NCI-H1417 treated with DMSO at 0.1 percent for 48 hours (cell line): ENCODE data around the gene AMN1.
"Not testable (repeated sequence)": the region's sequence is repeated elsewhere in the genome, so short reads cannot be mapped to it uniquely, and the experiment has no call there.

Experiments used
- DNase-seq: peaks from one replicate; lab custom pipeline; 2025; lab: John Stamatoyannopoulos, UW

The AMN1 gene

GRCh38 chr12:31733549-31734432 is 5.0 kb upstream of the AMN1 start:
- DNase-seq = not testable (repeated sequence)

- DNase-seq = no peak
Observed at GRCh38 chr12:31732926-31733548, 4.2 kb upstream of the AMN1 start.

- DNase-seq = not testable (repeated sequence)
Observed at GRCh38 chr12:31731203-31731602, 2.4 kb upstream of the AMN1 start.

GRCh38 chr12:31729705-31730104 is 884 bp upstream of the AMN1 start:
- no peak for DNase-seq

GRCh38 chr12:31728289-31728916 is 418 bp downstream of the AMN1 start:
- DNase-seq = no peak

- DNase-seq = no peak
Observed at GRCh38 chr12:31727192-31727591, 1.6 kb downstream of the AMN1 start.

GRCh38 chr12:31726575-31726974 is 2.2 kb downstream of the AMN1 start:
- no peak for DNase-seq

- DNase-seq = no peak
Observed at GRCh38 chr12:31724557-31724956, 4.3 kb downstream of the AMN1 start.

- no peak for DNase-seq
Observed at GRCh38 chr12:31722580-31722979, 6.2 kb downstream of the AMN1 start.

GRCh38 chr12:31718542-31719198 is 10.2 kb downstream of the AMN1 start:
- DNase-seq = not testable (repeated sequence)

- DNase-seq = not testable (repeated sequence)
Observed at GRCh38 chr12:31716998-31717397, 11.8 kb downstream of the AMN1 start.

- no peak for DNase-seq
Observed at GRCh38 chr12:31715283-31715825, 13.5 kb downstream of the AMN1 start.

GRCh38 chr12:31714406-31715271 is 14.2 kb downstream of the AMN1 start:
- no peak for DNase-seq

- no peak for DNase-seq
Observed at GRCh38 chr12:31712877-31713276, 15.9 kb downstream of the AMN1 start.

- no peak for DNase-seq
Observed at GRCh38 chr12:31710021-31710818, 18.6 kb downstream of the AMN1 start.

- not testable (repeated sequence) for DNase-seq
Observed at GRCh38 chr12:31708118-31708517, 20.7 kb downstream of the AMN1 start.

GRCh38 chr12:31705621-31706020 is 23.2 kb downstream of the AMN1 start:
- no peak for DNase-seq

GRCh38 chr12:31702047-31702446 is 26.8 kb downstream of the AMN1 start:
- DNase-seq = no peak

GRCh38 chr12:31689921-31690320 is 38.9 kb downstream of the AMN1 start:
- DNase-seq = not testable (repeated sequence)

GRCh38 chr12:31687101-31687527 is 41.7 kb downstream of the AMN1 start:
- no peak for DNase-seq
